PC-9 (cell line): ENCODE data around the gene ASTN2. TPM values are rescaled to one million over a fixed set of nuclear protein-coding genes. Genes with fewer than 3 reads are reported as not detected.

Experiments
- BruUV-seq: library from RNA; stranded (reverse); fragments of 400-500 nt; replicated peaks from 2 replicates; lab custom pipeline; 2021; lab: Mats Ljungman, UMichigan
- CTCF ChIA-PET: fragments of 300-600 bp; sonication (Branson Sonifier 250); formaldehyde crosslinking; loops from one replicate; lab custom pipeline; 2022; ENCODE audit warnings: antibody characterized with exemption; lab: Charles Lee
- POLR2A ChIA-PET: fragments of 300-600 bp; sonication (Branson Sonifier 250); formaldehyde crosslinking; loops from one replicate; lab custom pipeline; 2022; ENCODE audit warnings: antibody characterized with exemption; ENCODE audit not compliant: unreplicated experiment; lab: Charles Lee
- DNase-seq, 2 experiments: peaks; one replicate each; pipeline versions ENCODE4 v3.0.0 to v3.0.0-alpha.2; 2015 to 2022; ENCODE audit warnings: mixed read lengths in 1 of 2
- H2AFZ ChIP-seq: fragments of 200-600 bp; sonication (generic); 2 replicates; pipeline ENCODE4 v1.8.1; 2017; ENCODE audit warnings: antibody characterized with exemption
- H3F3A ChIP-seq: fragments of 200-600 bp; sonication (generic); 2 replicates; pipeline ENCODE4 v1.8.1; 2017; ENCODE audit warnings: antibody characterized with exemption, mild to moderate bottlenecking, low read depth; ENCODE audit not compliant: insufficient read depth
- H3K27ac ChIP-seq: fragments of 200-600 bp; sonication (generic); 2 replicates; pipeline ENCODE4 v1.6.1; 2016; ENCODE audit warnings: mixed run types
- H3K27me3 ChIP-seq: fragments of 200-600 bp; sonication (generic); 2 replicates; pipeline ENCODE4 v1.6.1; 2016; ENCODE audit warnings: low read depth, mixed run types; ENCODE audit not compliant: insufficient read depth
- H3K36me3 ChIP-seq: fragments of 200-600 bp; sonication (generic); 2 replicates; pipeline ENCODE4 v1.6.1; 2016; ENCODE audit warnings: low read depth, mixed run types
- H3K4me1 ChIP-seq: fragments of 200-600 bp; sonication (generic); replicated peaks from 2 replicates; pipeline ENCODE4 v1.6.1; 2016; ENCODE audit warnings: mixed run types; ENCODE audit not compliant: insufficient read depth
- H3K4me2 ChIP-seq: fragments of 200-600 bp; sonication (generic); 2 replicates; pipeline ENCODE4 v1.6.1; 2017; ENCODE audit warnings: mixed run types
- H3K4me3 ChIP-seq: fragments of 200-600 bp; sonication (generic); 2 replicates; pipeline ENCODE4 v1.6.1; 2016; ENCODE audit warnings: mixed run types
- H3K79me2 ChIP-seq: fragments of 200-600 bp; sonication (generic); 2 replicates; pipeline ENCODE4 v1.6.1; 2017; ENCODE audit warnings: low read depth, mixed run types
- H3K9me2 ChIP-seq: fragments of 200-600 bp; sonication (generic); 2 replicates; pipeline ENCODE4 v1.8.1; 2017; ENCODE audit warnings: mild to moderate bottlenecking; ENCODE audit not compliant: insufficient read depth
- H3K9me3 ChIP-seq: fragments of 200-600 bp; sonication (generic); 2 replicates; pipeline ENCODE4 v1.8.1; 2016; ENCODE audit warnings: low read depth; ENCODE audit not compliant: insufficient read depth
- H4K20me1 ChIP-seq: fragments of 200-600 bp; sonication (generic); 2 replicates; pipeline ENCODE4 v1.8.1; 2017; ENCODE audit not compliant: insufficient read depth
- EZH2 ChIP-seq: fragments of 200-600 bp; sonication (generic); IDR thresholded peaks from 2 replicates; pipeline ENCODE4 v1.8.0; 2017; ENCODE audit warnings: antibody characterized with exemption, low read depth
- intact Hi-C: fragments of 100-400 bp; cut with micrococcal nuclease; formaldehyde crosslinking; loops from one replicate; pipeline ENCODE4 v1.10.0; 2022; ENCODE audit not compliant: unreplicated experiment
- total RNA-seq: library from RNA; stranded (reverse); gene quantifications from 2 replicates; pipeline ENCODE4 v1.2.3, GENCODE V29; 2021
- TF ChIP-seq, protein P1 (sequence below): fragments of 200-600 bp; sonication (generic); conservative IDR thresholded peaks from 2 replicates; pipeline ENCODE4 v1.6.1; 2017; ENCODE audit warnings: mixed run types, antibody characterized with exemption, mild to moderate bottlenecking, moderate library complexity

Gene ASTN2
- total RNA-seq, 1 experiment from 2014 or later, result 6.2 TPM

DNA sequence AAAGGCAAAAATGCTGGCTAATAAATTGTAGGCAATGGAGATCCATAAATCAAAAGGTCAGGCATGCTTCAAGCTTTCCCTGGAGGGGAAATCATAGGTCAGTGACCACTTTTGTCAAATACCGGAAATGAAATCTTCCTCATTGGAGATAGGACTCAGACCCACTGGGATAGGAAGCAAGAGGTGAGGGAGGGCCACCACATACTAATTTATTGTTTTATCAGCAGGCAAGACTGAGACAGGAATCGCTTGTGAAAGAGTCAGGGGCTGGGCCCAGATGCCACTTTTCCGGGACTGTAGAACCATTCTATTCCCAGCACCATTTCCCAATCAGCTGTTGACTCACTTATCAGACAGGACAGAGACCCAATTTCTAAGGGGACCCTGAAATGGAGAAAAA is 984.0 kb downstream of the ASTN2 start:
- TF ChIP-seq, protein P1, sequence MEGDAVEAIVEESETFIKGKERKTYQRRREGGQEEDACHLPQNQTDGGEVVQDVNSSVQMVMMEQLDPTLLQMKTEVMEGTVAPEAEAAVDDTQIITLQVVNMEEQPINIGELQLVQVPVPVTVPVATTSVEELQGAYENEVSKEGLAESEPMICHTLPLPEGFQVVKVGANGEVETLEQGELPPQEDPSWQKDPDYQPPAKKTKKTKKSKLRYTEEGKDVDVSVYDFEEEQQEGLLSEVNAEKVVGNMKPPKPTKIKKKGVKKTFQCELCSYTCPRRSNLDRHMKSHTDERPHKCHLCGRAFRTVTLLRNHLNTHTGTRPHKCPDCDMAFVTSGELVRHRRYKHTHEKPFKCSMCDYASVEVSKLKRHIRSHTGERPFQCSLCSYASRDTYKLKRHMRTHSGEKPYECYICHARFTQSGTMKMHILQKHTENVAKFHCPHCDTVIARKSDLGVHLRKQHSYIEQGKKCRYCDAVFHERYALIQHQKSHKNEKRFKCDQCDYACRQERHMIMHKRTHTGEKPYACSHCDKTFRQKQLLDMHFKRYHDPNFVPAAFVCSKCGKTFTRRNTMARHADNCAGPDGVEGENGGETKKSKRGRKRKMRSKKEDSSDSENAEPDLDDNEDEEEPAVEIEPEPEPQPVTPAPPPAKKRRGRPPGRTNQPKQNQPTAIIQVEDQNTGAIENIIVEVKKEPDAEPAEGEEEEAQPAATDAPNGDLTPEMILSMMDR, result no peak
- TF ChIP-seq EZH2, result no peak
- no TSS peak for BruUV-seq
- no peak overlapping the region for H3K4me2 ChIP-seq
- no peak overlapping the region for H3K27ac ChIP-seq
- intact Hi-C loops, result no loop called here
- H3K79me2 ChIP-seq, result no peaks in the 10 kb centered on the region
- no peak overlapping the region for H2AFZ ChIP-seq
- no peaks in the 10 kb centered on the region for H3F3A ChIP-seq
- no peaks in the 10 kb centered on the region for H3K36me3 ChIP-seq
- no peaks in the 10 kb centered on the region for H3K9me3 ChIP-seq
- ChIA-PET POLR2A (no interaction called here), CTCF (no interaction called here)
- DNase-seq, result no peak
- H3K4me1 ChIP-seq, result no peaks in the 10 kb centered on the region
- no peak overlapping the region for H3K4me3 ChIP-seq
- no peaks in the 10 kb centered on the region for H4K20me1 ChIP-seq
- H3K9me2 ChIP-seq, result 0 out of 2 replicates have a peak, but pooled peaks cover 3% of the 10 kb centered on the region
- no peaks in the 10 kb centered on the region for H3K27me3 ChIP-seq

DNA sequence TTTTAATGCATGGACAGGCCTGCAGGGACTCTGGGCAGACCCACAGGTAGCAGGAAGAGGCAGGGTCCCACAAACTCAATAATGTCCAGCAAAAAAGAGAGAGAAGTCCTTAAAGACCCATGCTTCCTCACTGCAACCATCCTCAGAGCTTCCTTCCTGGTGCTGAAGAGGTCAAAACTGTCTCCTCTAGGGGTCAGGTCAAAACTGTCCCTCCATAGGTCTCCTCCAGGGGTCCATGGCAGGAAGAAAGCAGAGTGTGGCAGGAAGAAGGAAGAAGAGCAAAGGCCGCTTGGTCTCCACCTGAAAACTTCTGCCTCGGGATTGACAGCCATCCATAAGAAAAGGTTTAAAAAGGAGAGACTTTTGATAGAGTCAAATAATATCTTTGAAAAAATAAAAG is 989.6 kb downstream of the ASTN2 start:
- Histone ChIP-seq H3K4me2 (no peak overlapping the region), H2AFZ (no peak overlapping the region), H3K4me1 (no peaks in the 10 kb centered on the region), H3K79me2 (no peaks in the 10 kb centered on the region), H3K9me2 (no peaks in the 10 kb centered on the region), H3F3A (no peaks in the 10 kb centered on the region), H3K4me3 (no peak overlapping the region), H3K27ac (no peak overlapping the region), H3K36me3 (no peaks in the 10 kb centered on the region), H3K9me3 (no peaks in the 10 kb centered on the region), H3K27me3 (no peaks in the 10 kb centered on the region), H4K20me1 (no peaks in the 10 kb centered on the region)
- CTCF ChIA-PET, result no interaction called here
- intact Hi-C loops, result loop anchor here (10.0 kb wide), 1 partner anchor 120 kb away; no protein-coding TSS in a partner anchor
- DNase-seq, result no peak
- BruUV-seq, result no TSS peak
- TF ChIP-seq EZH2, result no peak
- TF ChIP-seq, protein P1, result no peak
- POLR2A ChIA-PET, result no interaction called here

- intact Hi-C loops, result loop anchor here (10.0 kb wide), 1 partner anchor 122 kb away; no protein-coding TSS in a partner anchor
- Histone ChIP-seq H2AFZ (no peak overlapping the region), H3K36me3 (no peaks in the 10 kb centered on the region), H3F3A (no peaks in the 10 kb centered on the region), H3K4me2 (no peak overlapping the region), H3K27me3 (no peaks in the 10 kb centered on the region), H4K20me1 (no peaks in the 10 kb centered on the region), H3K9me2 (no peaks in the 10 kb centered on the region), H3K4me3 (no peak overlapping the region), H3K27ac (no peak overlapping the region), H3K4me1 (no peaks in the 10 kb centered on the region), H3K79me2 (no peaks in the 10 kb centered on the region), H3K9me3 (no peaks in the 10 kb centered on the region)
- no TSS peak for BruUV-seq
- POLR2A ChIA-PET, result no interaction called here
- no peak for DNase-seq
- TF ChIP-seq, protein P1, result no peak
- no peak for TF ChIP-seq EZH2
- CTCF ChIA-PET, result no interaction called here
These were observed 991.7 kb downstream of the ASTN2 start for GRCh38 chr9:116423149-116423548.
